ENCODE measurements around the gene BCL6B.

Gene BCL6B

GRCh38 chr17:7060165-7060891, 37.5 kb downstream of the BCL6B start:
- peak; percentile 73 for DNase-seq (ENCODE audit: low spot score)

GRCh38 chr17:7063518-7064094, 40.8 kb downstream of the BCL6B start:
- no peak for DNase-seq (ENCODE audit: low spot score)

- DNase-seq (ENCODE audit: low spot score), result no peak
Measured at GRCh38 chr17:7064261-7064660, 41.4 kb downstream of the BCL6B start.

GRCh38 chr17:7067198-7067597, 44.3 kb downstream of the BCL6B start:
- DNase-seq (ENCODE audit: low spot score), result no peak

GRCh38 chr17:7068268-7068667, 45.4 kb downstream of the BCL6B start:
- DNase-seq (ENCODE audit: low spot score), result no peak

GRCh38 chr17:7070712-7071111, 47.9 kb downstream of the BCL6B start:
- no peak for DNase-seq (ENCODE audit: low spot score)

- no peak for DNase-seq (ENCODE audit: low spot score)
Measured at GRCh38 chr17:7072406-7072805, 49.6 kb downstream of the BCL6B start.

- DNase-seq (ENCODE audit: low spot score), result no peak
Measured at GRCh38 chr17:7074931-7075330, 52.1 kb downstream of the BCL6B start.

- DNase-seq (ENCODE audit: low spot score), result no peak
Measured at GRCh38 chr17:7077911-7078546, 55.2 kb downstream of the BCL6B start.

GRCh38 chr17:7078711-7079110, 55.9 kb downstream of the BCL6B start:
- DNase-seq (ENCODE audit: low spot score), result no peak

All from LoVo (cell line).